A673 (cell line): Measurements from ENCODE around the gene CLTCL1.

ENCODE experiments used
- EZH2 ChIP-seq: fragments of 200-600 bp; sonication (generic); IDR thresholded peaks from 2 replicates; pipeline ENCODE4 v1.6.1; 2017; ENCODE audit warnings: borderline replicate concordance, low read depth, mild to moderate bottlenecking, mixed read lengths, antibody characterized with exemption, low read length; ENCODE audit not compliant: poor library complexity, severe bottlenecking
- TF ChIP-seq, protein P1 (sequence below): fragments of 300-800, 200-600 bp; sonication (generic); conservative IDR thresholded peaks from 2 replicates; pipeline ENCODE4 v1.5.1; 2017; ENCODE audit warnings: low read depth, mild to moderate bottlenecking, antibody characterized with exemption, low read length, moderate library complexity, mixed read lengths

DNA sequence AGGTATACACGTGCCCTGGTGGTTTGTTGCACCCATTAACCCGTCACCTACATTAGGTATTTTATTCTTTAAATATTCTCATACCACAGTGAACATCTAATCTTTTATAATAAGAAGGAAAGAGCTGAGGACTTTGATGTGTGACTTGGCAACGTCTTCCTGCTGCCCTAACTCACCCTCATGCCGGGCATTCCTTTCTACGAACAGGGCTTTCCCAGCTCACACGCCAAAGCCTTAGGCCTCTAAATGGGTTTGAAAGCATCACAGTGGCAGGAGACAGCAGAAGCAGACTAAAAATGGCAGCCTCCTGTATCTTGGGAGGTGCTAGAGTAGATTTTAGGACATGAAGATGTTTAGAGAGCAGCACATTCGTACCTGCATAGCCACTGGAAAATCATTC, 52.6 kb downstream of the CLTCL1 start:
- TF ChIP-seq, protein P1, sequence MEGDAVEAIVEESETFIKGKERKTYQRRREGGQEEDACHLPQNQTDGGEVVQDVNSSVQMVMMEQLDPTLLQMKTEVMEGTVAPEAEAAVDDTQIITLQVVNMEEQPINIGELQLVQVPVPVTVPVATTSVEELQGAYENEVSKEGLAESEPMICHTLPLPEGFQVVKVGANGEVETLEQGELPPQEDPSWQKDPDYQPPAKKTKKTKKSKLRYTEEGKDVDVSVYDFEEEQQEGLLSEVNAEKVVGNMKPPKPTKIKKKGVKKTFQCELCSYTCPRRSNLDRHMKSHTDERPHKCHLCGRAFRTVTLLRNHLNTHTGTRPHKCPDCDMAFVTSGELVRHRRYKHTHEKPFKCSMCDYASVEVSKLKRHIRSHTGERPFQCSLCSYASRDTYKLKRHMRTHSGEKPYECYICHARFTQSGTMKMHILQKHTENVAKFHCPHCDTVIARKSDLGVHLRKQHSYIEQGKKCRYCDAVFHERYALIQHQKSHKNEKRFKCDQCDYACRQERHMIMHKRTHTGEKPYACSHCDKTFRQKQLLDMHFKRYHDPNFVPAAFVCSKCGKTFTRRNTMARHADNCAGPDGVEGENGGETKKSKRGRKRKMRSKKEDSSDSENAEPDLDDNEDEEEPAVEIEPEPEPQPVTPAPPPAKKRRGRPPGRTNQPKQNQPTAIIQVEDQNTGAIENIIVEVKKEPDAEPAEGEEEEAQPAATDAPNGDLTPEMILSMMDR, result no peak
- no peak for TF ChIP-seq EZH2
